H54 (cell line): ENCODE results near the gene CLBA1.

Experiments
- DNase-seq: peaks from one replicate; pipeline ENCODE4 v3.0.0; 2011; ENCODE audit warnings: low spot score, mixed read lengths; ENCODE audit not compliant: insufficient read length
- FAIRE-seq: peaks from 3 replicates; lab custom pipeline; 2011; peaks lifted over from hg19 to GRCh38; lab: Jason Lieb, UNC
- POLR2A ChIP-seq: IDR thresholded peaks from 2 replicates; pipeline ENCODE4 v1.6.1; 2011; ENCODE audit warnings: low read depth, mild to moderate bottlenecking, low read length

CLBA1 gene

GRCh38 chr14:105011312-105011990 is 25.9 kb downstream of the CLBA1 start:
- FAIRE-seq (no peak), DNase-seq (no peak)
- TF ChIP-seq POLR2A: no peak

GRCh38 chr14:105012171-105012985 is 26.8 kb downstream of the CLBA1 start:
- no peak for TF ChIP-seq POLR2A
- DNase-seq (no peak), FAIRE-seq (no peak)

DNA sequence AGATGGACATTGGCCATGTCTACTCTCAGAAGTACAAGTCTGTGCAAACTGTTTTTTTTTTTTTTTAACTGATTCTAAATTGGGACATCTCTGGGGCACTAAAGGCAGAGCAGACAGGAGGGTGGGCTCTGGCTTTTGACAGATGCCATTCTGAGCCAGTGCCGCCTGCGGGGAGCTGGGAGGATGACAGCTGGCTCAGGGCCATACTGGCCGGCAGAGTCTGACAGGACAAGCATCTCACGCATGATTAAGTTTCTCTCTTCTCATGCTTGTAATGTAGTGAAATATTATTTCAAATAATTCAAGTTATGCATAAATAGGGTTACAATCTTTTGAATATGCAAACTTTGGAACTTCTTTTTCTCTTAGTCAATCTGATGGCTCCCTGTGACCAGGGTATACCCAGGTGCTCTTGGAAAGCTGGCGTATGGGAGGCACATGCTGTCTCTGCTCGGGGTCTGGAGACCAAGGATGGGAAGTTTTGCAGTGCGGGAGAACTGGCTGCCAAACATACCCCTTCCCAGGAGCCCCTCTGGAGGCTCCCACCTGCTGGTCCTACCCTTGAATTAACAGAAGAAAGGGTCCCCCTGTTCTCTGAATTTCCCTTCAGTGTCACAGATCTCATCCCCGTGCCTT is 27.7 kb downstream of the CLBA1 start:
- no peak for FAIRE-seq
- no peak for TF ChIP-seq POLR2A
- DNase-seq: no peak

- no peak for TF ChIP-seq POLR2A
- FAIRE-seq: no peak
- DNase-seq: no peak
Observed at GRCh38 chr14:105014032-105014431, 28.4 kb downstream of the CLBA1 start.

DNA sequence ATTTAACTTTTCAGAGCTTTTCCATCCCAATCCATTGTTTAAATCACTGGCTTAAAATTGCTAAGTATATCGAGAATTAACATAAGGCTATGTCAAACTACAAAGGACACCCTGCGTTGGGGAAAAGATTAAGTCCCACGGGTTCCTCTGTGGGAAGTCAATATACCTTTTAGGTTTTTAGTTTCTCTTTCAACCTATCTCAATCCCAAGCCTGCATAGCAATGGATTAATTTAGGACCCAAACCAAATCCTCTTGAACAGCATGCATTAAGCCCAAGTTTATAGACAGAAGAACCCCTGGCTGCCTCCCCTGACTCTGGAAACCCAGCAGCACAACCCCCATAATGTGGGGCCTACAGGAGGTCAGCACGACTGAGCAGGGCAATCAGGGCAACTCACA is 29.0 kb downstream of the CLBA1 start:
- no peak for TF ChIP-seq POLR2A
- FAIRE-seq (no peak), DNase-seq (no peak)

GRCh38 chr14:105015242-105015641 is 29.7 kb downstream of the CLBA1 start:
- DNase-seq: no peak
- no peak for FAIRE-seq
- no peak for TF ChIP-seq POLR2A

DNA sequence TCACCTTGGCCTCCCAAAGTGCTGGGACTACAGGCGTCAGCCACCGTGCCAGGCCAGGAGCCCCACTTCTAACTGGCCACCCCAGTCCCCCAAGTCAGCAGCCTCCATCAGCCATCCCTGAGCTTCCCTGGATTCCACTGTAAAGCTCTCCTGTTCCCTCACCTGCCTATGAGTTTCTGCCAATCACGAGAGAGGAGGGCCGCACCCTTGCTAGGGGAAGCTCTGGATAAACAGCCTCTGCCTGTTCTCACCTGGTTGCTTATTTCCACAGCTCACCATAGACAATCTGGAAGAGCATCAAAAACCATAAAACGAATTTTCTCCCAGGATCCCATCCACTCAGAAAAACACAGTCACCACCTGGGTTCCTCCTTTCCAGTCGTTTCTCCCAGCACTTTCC is 30.3 kb downstream of the CLBA1 start:
- no peak for DNase-seq
- no peak for FAIRE-seq
- TF ChIP-seq POLR2A: no peak

DNA sequence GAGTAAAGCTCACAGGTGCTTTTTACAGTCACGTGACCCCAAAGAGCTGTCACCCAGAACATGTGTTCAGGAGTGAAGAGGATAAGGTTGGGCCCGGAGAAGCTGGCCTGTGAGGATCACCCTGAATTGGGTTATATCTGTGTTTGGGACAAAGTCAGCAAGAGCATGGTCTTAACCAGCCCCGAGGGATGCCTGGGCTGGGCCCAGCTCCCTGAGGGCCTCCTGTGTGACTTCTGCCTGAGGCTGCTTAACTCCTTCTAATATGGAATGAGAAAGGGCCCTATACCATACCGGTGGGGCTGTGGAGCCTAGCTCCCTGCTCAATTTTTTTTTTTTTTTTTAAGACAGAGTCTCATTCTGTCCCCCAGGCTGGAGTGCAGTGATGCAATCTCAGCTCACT is 32.8 kb downstream of the CLBA1 start:
- no peak for FAIRE-seq
- no peak for DNase-seq
- TF ChIP-seq POLR2A: no peak

GRCh38 chr14:105019861-105020814 is 34.5 kb downstream of the CLBA1 start:
- DNase-seq: no peak
- FAIRE-seq: no peak
- no peak for TF ChIP-seq POLR2A

DNA sequence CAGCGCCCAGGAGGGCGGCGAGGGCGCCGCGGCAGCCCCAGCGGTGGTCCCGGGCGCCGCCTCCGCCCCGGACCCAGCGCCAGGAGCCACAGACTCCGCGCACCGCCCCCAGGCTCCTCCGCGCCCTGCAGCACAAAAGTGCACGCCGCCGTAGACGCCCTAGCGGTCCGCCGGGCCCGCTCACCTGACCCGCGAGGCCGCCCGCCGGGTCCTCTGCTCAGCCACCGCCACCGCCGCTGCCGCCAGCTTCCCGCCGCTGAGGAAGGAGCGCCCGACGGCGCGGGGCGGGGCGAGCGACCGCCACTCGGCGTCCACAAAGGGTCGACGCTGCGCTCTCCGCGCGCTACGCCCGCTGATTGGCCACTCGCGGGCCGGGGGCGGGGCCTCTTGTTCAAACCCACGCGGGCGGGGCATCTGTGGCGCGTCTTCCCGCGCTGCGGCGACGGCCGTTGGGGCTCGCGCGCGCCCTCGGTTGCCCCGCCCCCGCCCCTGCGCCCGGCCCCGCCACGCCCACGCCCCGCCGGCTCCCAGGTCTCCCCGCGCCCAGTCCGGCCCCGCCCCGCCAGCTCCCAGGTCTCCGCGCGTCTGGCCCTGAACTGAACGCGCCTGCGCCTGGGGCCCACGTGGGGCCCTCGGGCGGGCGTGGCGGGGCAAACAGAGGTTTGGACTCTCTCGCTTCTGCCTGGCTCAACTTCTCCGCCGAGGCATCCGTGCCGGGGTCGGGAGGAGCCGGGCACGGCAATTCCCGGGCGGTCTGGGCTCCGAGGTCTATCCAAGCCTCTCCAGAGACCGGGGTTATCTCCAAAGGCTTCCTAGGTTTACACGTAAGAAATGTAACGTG is 35.4 kb downstream of the CLBA1 start, which contains the start of gene CDCA4:
Gene CDCA4 (minus strand): TSS at position 269 of the 841 bp plus-strand sequence. CDS start 9,154 bp downstream, outside the sequence.
- FAIRE-seq (no peak), DNase-seq (peak; percentile 92)
- TF ChIP-seq POLR2A: peak; percentile 66

DNA sequence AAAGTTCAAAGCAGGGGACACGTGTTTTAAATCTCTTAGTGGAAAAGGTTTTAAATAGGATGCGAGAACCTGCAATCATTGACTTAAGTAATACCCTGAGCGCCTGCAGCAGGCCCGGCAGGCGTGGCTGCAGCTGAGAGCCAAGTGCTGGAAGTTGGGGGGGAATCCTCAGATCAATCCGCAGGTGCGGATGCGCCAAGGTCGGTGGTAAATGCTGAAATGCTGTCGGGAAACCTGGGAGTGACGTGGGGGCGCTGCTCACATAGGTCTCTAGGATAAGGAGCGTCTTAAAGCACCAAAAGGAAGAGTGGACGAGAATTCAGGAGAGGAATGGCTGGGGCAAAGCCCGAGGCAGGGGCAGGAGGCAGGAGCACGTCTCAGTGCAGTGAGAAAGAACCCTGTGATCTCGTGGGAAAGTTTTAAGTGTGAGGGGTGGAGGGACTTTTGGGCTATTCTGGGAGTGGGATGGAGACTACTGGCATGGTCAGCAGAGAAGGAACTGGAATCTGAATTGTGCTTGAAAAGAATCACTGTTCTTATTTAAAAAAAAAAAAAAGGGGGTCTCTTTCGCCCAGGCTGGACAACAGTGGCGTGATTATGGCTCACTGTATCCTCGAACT is 36.2 kb downstream of the CLBA1 start:
- no peak for FAIRE-seq
- TF ChIP-seq POLR2A: no peak
- DNase-seq: no peak

DNA sequence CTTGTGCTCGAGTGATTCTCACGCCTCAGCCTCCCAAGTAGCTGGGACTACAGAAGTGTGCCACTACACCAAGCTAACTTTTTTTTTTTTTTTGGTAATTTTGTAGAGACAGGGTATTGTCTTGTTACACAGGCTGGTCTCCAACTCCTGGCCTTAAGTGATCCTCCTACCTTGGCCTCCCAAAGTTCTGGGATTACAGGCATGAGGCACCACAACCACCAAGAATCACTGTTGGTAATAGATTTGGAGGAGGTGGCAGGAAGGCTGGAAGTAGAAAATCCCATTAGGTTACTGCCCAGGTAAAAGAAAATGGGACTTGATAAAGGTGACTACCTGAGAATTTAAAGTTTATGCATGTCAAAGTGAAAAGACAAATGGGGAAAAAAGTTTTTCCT is 36.7 kb downstream of the CLBA1 start:
- FAIRE-seq (peak; percentile 27), DNase-seq (no peak)
- TF ChIP-seq POLR2A: no peak
